ENCODE data around the gene TRAF3.

DNA sequence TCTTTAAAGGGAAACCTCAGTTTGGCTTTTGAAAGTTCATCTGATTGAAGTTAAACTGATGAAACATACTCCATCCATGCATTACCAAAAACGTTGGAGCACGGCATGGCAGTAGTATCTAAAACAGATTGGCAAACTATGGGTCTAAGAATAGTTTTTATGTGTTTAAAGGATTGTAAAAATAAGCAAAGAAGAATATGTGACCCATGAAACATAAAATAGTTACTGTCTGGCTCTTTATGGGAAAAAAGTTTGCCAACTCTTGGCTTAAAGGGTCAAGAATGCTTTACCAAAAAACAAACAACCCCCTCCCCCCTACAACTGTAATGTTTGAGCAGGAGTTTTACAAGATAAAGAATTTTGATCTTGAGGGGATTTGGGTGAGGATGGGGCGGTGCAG lies 32.6 kb downstream of the TRAF3 start:
- TF ChIP-seq, protein P1, sequence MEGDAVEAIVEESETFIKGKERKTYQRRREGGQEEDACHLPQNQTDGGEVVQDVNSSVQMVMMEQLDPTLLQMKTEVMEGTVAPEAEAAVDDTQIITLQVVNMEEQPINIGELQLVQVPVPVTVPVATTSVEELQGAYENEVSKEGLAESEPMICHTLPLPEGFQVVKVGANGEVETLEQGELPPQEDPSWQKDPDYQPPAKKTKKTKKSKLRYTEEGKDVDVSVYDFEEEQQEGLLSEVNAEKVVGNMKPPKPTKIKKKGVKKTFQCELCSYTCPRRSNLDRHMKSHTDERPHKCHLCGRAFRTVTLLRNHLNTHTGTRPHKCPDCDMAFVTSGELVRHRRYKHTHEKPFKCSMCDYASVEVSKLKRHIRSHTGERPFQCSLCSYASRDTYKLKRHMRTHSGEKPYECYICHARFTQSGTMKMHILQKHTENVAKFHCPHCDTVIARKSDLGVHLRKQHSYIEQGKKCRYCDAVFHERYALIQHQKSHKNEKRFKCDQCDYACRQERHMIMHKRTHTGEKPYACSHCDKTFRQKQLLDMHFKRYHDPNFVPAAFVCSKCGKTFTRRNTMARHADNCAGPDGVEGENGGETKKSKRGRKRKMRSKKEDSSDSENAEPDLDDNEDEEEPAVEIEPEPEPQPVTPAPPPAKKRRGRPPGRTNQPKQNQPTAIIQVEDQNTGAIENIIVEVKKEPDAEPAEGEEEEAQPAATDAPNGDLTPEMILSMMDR (IDR thresholded peaks at IDR 0.05; ENCODE audit: insufficient read depth, low read length, poor library complexity, severe bottlenecking) = no peak
- TF ChIP-seq EZH2phosphoT487 (conservative IDR thresholded peaks at IDR 0.05; ENCODE audit: low read length) = no peak
